HG03064 (cell line): ENCODE results near the gene ZSCAN1.

ENCODE experiments used
- ATAC-seq: cut with Tn5 transposase; IDR thresholded peaks from one replicate; pipeline ENCODE4 v1.9.1; 2021; ENCODE audit warnings: low read depth; ENCODE audit not compliant: unreplicated experiment

The ZSCAN1 gene

GRCh38 chr19:58038688-58039204 lies 4.9 kb downstream of the ZSCAN1 start:
- no peak for ATAC-seq

GRCh38 chr19:58040751-58041525 lies 7.1 kb downstream of the ZSCAN1 start:
- no peak for ATAC-seq

- ATAC-seq, result no peak
Observed at GRCh38 chr19:58042495-58043340, 8.9 kb downstream of the ZSCAN1 start.

- no peak for ATAC-seq
Observed at GRCh38 chr19:58044391-58044790, 10.6 kb downstream of the ZSCAN1 start.

- ATAC-seq, result no peak
Observed at GRCh38 chr19:58044886-58045285, 11.1 kb downstream of the ZSCAN1 start.

- no peak for ATAC-seq
Observed at GRCh38 chr19:58045411-58046050, 11.7 kb downstream of the ZSCAN1 start.

GRCh38 chr19:58046856-58047255 lies 13.0 kb downstream of the ZSCAN1 start:
- no peak for ATAC-seq

GRCh38 chr19:58047672-58048071 lies 13.8 kb downstream of the ZSCAN1 start:
- ATAC-seq, result no peak

GRCh38 chr19:58052256-58052655 lies 18.4 kb downstream of the ZSCAN1 start:
- ATAC-seq, result no peak

- no peak for ATAC-seq
Observed at GRCh38 chr19:58053480-58054156, 19.8 kb downstream of the ZSCAN1 start.

- no peak for ATAC-seq
Observed at GRCh38 chr19:58054901-58055874, 21.4 kb downstream of the ZSCAN1 start.

GRCh38 chr19:58056261-58056660 lies 22.4 kb downstream of the ZSCAN1 start:
- no peak for ATAC-seq

- ATAC-seq, result no peak
Observed at GRCh38 chr19:58056861-58057260, 23.0 kb downstream of the ZSCAN1 start.

GRCh38 chr19:58058467-58058866 lies 24.6 kb downstream of the ZSCAN1 start:
- no peak for ATAC-seq

- no peak for ATAC-seq
Observed at GRCh38 chr19:58059003-58059670, 25.3 kb downstream of the ZSCAN1 start, which contains the start of gene ZNF135. Gene ZNF135 (plus strand): TSS chr19:58059282. CDS start chr19:58060003, 721 bp downstream.

- ATAC-seq, result no peak
Observed at GRCh38 chr19:58059671-58060078, 25.9 kb downstream of the ZSCAN1 start.

GRCh38 chr19:58060231-58060630 lies 26.4 kb downstream of the ZSCAN1 start:
- no peak for ATAC-seq

- no peak for ATAC-seq
Observed at GRCh38 chr19:58063712-58064111, 29.9 kb downstream of the ZSCAN1 start.
